ENCODE measurements around the gene C5AR2.

- no peak for TF ChIP-seq RAD21 (IDR thresholded peaks at IDR 0.05)
- TF ChIP-seq, protein P1, sequence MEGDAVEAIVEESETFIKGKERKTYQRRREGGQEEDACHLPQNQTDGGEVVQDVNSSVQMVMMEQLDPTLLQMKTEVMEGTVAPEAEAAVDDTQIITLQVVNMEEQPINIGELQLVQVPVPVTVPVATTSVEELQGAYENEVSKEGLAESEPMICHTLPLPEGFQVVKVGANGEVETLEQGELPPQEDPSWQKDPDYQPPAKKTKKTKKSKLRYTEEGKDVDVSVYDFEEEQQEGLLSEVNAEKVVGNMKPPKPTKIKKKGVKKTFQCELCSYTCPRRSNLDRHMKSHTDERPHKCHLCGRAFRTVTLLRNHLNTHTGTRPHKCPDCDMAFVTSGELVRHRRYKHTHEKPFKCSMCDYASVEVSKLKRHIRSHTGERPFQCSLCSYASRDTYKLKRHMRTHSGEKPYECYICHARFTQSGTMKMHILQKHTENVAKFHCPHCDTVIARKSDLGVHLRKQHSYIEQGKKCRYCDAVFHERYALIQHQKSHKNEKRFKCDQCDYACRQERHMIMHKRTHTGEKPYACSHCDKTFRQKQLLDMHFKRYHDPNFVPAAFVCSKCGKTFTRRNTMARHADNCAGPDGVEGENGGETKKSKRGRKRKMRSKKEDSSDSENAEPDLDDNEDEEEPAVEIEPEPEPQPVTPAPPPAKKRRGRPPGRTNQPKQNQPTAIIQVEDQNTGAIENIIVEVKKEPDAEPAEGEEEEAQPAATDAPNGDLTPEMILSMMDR (IDR thresholded peaks at IDR 0.05; ENCODE audit: low read depth, low read length, missing input control) = no peak
- TF ChIP-seq, protein P2, sequence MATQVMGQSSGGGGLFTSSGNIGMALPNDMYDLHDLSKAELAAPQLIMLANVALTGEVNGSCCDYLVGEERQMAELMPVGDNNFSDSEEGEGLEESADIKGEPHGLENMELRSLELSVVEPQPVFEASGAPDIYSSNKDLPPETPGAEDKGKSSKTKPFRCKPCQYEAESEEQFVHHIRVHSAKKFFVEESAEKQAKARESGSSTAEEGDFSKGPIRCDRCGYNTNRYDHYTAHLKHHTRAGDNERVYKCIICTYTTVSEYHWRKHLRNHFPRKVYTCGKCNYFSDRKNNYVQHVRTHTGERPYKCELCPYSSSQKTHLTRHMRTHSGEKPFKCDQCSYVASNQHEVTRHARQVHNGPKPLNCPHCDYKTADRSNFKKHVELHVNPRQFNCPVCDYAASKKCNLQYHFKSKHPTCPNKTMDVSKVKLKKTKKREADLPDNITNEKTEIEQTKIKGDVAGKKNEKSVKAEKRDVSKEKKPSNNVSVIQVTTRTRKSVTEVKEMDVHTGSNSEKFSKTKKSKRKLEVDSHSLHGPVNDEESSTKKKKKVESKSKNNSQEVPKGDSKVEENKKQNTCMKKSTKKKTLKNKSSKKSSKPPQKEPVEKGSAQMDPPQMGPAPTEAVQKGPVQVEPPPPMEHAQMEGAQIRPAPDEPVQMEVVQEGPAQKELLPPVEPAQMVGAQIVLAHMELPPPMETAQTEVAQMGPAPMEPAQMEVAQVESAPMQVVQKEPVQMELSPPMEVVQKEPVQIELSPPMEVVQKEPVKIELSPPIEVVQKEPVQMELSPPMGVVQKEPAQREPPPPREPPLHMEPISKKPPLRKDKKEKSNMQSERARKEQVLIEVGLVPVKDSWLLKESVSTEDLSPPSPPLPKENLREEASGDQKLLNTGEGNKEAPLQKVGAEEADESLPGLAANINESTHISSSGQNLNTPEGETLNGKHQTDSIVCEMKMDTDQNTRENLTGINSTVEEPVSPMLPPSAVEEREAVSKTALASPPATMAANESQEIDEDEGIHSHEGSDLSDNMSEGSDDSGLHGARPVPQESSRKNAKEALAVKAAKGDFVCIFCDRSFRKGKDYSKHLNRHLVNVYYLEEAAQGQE (IDR thresholded peaks at IDR 0.05) = no peak
- TF ChIP-seq EGR1 (IDR thresholded peaks at IDR 0.05; ENCODE audit: low read depth in 2 of 2) = no peak
- no peak for TF ChIP-seq FOXA1 (IDR thresholded peaks at IDR 0.05)
- no peak for TF ChIP-seq ZBTB33 (IDR thresholded peaks at IDR 0.05)
- no peak for TF ChIP-seq TAF1 (conservative IDR thresholded peaks at IDR 0.05)
- TF ChIP-seq RXRA (IDR thresholded peaks at IDR 0.05) = no peak
- no peak for TF ChIP-seq ATF3 (IDR thresholded peaks at IDR 0.05)
- no peak for TF ChIP-seq NR2F2 (IDR thresholded peaks at IDR 0.05)
- no peak for TF ChIP-seq YY1 (IDR thresholded peaks at IDR 0.05)
- no peak for TF ChIP-seq JUND (IDR thresholded peaks at IDR 0.05)
- TF ChIP-seq, protein P3, sequence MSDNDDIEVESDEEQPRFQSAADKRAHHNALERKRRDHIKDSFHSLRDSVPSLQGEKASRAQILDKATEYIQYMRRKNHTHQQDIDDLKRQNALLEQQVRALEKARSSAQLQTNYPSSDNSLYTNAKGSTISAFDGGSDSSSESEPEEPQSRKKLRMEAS (IDR thresholded peaks at IDR 0.05) = no peak
Observed at GRCh38 chr19:47379381-47379938, 47.5 kb downstream of the C5AR2 start.

Data from liver (tissue), 3 donors.